ENCODE measurements around the gene ARMC10.

- TF ChIP-seq CTCF (IDR thresholded peaks at IDR 0.05) (no peak), POLR2A (IDR thresholded peaks at IDR 0.05) (no peak)
Measured at GRCh38 chr7:103031781-103032180, 43.2 kb upstream of the ARMC10 start.
